Calu3 (cell line): Measurements from ENCODE around the gene DAD1. TPM values are rescaled to one million over a fixed set of nuclear protein-coding genes. Genes with fewer than 3 reads are reported as not detected.

Experiments
- BruUV-seq: library from RNA; stranded (reverse); fragments of 400-500 nt; replicated peaks from 2 replicates; lab custom pipeline; 2021; lab: Mats Ljungman, UMichigan
- CTCF ChIA-PET: fragments of 300-600 bp; sonication (Branson Sonifier 250); formaldehyde crosslinking; loops from one replicate; lab custom pipeline; 2022; ENCODE audit warnings: antibody characterized with exemption; lab: Charles Lee
- DNase-seq: peaks from one replicate; pipeline ENCODE4 v3.0.0; 2022
- H3K27ac Mint-ChIP-seq: one replicate; pipeline ENCODE4 v1.8.0; 2022; ENCODE audit warnings: mixed read lengths; ENCODE audit not compliant: unreplicated experiment
- H3K27me3 Mint-ChIP-seq: one replicate; pipeline ENCODE4 v1.8.0; 2022; ENCODE audit warnings: mixed read lengths; ENCODE audit not compliant: unreplicated experiment
- H3K36me3 Mint-ChIP-seq: one replicate; pipeline ENCODE4 v1.8.0; 2022; ENCODE audit warnings: mild to moderate bottlenecking, moderate library complexity, mixed read lengths; ENCODE audit not compliant: insufficient read depth, unreplicated experiment
- H3K4me1 Mint-ChIP-seq: one replicate; pipeline ENCODE4 v1.8.0; 2022; ENCODE audit warnings: mild to moderate bottlenecking, low read depth, mixed read lengths; ENCODE audit not compliant: unreplicated experiment
- H3K4me3 Mint-ChIP-seq: one replicate; pipeline ENCODE4 v1.8.0; 2022; ENCODE audit warnings: mild to moderate bottlenecking, low read depth, moderate library complexity, mixed read lengths; ENCODE audit not compliant: unreplicated experiment
- H3K9me3 Mint-ChIP-seq: one replicate; pipeline ENCODE4 v1.8.0; 2022; ENCODE audit warnings: low read depth, mixed read lengths; ENCODE audit not compliant: unreplicated experiment
- intact Hi-C: fragments of 100-400 bp; cut with micrococcal nuclease; formaldehyde crosslinking; loops from one replicate; pipeline ENCODE4 v1.10.0; 2022; ENCODE audit not compliant: unreplicated experiment
- total RNA-seq: library from RNA; stranded (reverse); gene quantifications from 2 replicates; pipeline ENCODE4 v1.2.3, GENCODE V29; 2022
- TF ChIP-seq, protein P1 (sequence below): fragments of 200-600 bp; IDR thresholded peaks from one replicate; pipeline ENCODE4 v1.8.0; 2022; ENCODE audit warnings: antibody characterized with exemption; ENCODE audit not compliant: unreplicated experiment

DAD1 gene
- total RNA-seq, 1 experiment from 2014 or later = 197 TPM

DNA sequence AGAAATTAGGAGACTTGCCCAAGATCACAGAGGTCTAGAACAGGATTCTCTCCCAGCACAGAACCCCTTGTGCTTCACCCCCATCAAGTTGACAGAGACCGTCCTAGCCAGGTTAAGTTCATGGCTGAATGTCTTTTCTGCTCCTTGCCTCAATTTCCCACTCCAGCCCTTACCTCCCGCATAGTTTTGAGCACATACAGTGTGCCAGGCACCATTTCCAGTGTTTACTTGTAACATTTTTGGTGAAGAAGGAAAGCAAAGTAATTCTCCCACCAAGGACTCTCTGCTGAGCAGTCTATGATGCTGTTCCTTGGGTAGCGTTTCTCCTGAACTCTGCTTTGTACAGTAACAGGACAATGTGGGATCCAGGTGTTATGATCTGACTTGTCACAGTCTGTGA is 10.3 kb upstream of the DAD1 start:
- H3K4me3 Mint-ChIP-seq = peak overlapping the region; percentile 86
- DNase-seq = no peak
- H3K36me3 Mint-ChIP-seq = peaks cover 16% of the 10 kb centered on the region
- CTCF ChIA-PET = interaction anchor here (0.7 to 2.0 kb wide), 8 partner anchors 8 to 254 kb away, joined by 3 to 20 read pairs (median 4); partner anchors contain the start of genes DAD1 and OR6J1
- TF ChIP-seq, protein P1, sequence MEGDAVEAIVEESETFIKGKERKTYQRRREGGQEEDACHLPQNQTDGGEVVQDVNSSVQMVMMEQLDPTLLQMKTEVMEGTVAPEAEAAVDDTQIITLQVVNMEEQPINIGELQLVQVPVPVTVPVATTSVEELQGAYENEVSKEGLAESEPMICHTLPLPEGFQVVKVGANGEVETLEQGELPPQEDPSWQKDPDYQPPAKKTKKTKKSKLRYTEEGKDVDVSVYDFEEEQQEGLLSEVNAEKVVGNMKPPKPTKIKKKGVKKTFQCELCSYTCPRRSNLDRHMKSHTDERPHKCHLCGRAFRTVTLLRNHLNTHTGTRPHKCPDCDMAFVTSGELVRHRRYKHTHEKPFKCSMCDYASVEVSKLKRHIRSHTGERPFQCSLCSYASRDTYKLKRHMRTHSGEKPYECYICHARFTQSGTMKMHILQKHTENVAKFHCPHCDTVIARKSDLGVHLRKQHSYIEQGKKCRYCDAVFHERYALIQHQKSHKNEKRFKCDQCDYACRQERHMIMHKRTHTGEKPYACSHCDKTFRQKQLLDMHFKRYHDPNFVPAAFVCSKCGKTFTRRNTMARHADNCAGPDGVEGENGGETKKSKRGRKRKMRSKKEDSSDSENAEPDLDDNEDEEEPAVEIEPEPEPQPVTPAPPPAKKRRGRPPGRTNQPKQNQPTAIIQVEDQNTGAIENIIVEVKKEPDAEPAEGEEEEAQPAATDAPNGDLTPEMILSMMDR = no peak
- no TSS peak for BruUV-seq
- peaks cover 24% of the 10 kb centered on the region for H3K4me1 Mint-ChIP-seq
- intact Hi-C loops = no loop called here
- H3K27ac Mint-ChIP-seq = peak overlapping the region; percentile 29
- no peaks in the 10 kb centered on the region for H3K9me3 Mint-ChIP-seq
- H3K27me3 Mint-ChIP-seq = no peaks in the 10 kb centered on the region

DNA sequence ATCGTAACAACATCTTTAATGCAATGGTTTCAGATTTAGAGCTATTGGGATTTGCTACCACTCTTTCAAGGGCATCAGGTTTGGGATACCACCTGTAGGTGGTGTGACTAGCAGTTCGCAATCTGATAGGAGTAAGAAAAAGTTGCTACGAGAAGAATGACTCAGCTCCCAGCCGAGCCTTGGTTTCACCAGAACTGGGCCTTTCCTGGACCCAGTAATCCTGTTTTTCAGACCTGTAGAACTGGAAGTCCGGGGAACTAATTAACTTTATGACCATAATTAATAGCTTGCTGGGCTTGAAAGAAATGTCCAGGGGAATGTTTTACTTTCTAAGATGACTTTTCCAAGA is 9.8 kb upstream of the DAD1 start:
- CTCF ChIA-PET = interaction anchor here (0.5 to 2.0 kb wide), 10 partner anchors 9 to 254 kb away, joined by 3 to 20 read pairs (median 4); partner anchors contain the start of genes DAD1, OR6J1 and OXA1L
- H3K4me1 Mint-ChIP-seq = peaks cover 24% of the 10 kb centered on the region
- TF ChIP-seq, protein P1 = no peak

DNA sequence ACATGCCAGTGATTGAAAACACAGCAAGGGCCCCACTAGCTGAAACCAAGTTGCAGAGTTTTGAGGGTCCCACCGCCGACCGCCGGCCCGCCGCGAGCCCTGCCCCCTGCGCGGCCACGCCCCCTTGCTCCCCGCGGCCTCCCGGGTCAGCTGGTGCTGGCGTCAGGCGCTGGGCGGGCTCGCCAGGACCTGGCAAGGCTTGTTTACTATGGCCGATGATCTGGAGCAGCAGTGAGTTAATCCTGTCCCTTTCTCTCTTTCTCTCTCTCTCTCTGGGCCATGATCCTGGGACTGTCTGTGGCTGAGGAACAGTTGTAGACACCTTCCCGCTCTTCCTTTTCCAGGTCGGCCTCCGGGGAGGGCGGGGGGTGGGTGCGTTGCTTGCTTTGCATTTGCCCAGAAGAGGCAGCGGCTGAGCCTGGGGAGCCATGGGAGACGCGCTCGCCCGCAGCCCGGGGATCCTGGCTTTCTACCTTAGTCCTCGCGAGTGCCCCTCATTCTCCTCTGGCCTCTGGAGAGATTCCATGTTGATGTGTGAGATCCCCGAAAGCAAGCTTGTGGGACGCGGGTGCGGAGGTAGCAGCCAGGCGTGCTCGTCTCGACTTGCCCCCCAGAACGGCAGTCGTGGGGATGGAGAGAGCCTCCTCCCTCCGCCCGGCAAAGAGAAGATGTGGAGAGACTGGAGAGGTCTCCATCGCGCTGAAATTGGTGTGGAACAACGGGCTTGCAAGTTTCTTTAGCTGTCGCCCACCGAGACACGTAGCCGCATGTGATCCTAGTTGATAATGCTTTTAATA is 9.3 kb upstream of the DAD1 start, which contains the start of gene ABHD4:
TSS of gene ABHD4 (plus strand) at position 202 of the 797 bp plus-strand sequence. CDS start at position 209, 7 bp downstream.
- BruUV-seq = TSS peak; percentile 50

More for the DNA sequence above, 9.8 kb upstream of the DAD1 start:
- H3K36me3 Mint-ChIP-seq = peaks cover 16% of the 10 kb centered on the region
- peaks cover under 1% of the 10 kb centered on the region for H3K27me3 Mint-ChIP-seq
- no peaks in the 10 kb centered on the region for H3K9me3 Mint-ChIP-seq
- peak overlapping the region; percentile 86 for H3K4me3 Mint-ChIP-seq
- DNase-seq = peak; percentile 47
- intact Hi-C loops = no loop called here
- BruUV-seq = no TSS peak
- H3K27ac Mint-ChIP-seq = peak overlapping the region; percentile 29

DNA sequence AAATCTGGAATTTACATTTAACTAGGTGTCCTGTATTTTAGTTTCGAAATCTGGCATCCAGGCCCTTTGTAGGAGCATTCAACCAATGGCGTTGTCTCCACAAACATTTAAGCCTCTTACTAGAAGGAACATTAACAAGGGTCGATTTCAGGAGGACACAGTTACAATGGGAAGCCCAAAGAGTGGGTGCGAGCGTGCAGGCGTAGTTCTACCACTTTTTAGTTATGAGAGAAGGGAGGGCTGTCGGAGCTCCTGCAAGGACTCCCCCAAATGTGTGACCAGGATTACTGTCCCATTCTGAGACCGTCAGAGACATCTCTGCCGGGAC is 8.7 kb upstream of the DAD1 start:
- DNase-seq = no peak
- CTCF ChIA-PET = interaction anchor here (0.6 to 2.0 kb wide), 4 partner anchors 8 to 226 kb away, joined by 5 to 20 read pairs (median 11); partner anchors contain the start of gene DAD1
- BruUV-seq = no TSS peak
- intact Hi-C loops = no loop called here
- TF ChIP-seq, protein P1 = no peak
- H3K4me3 Mint-ChIP-seq = peak overlapping the region; percentile 86
- peaks cover 25% of the 10 kb centered on the region for H3K4me1 Mint-ChIP-seq
- peaks cover 12% of the 10 kb centered on the region for H3K27me3 Mint-ChIP-seq
- H3K9me3 Mint-ChIP-seq = no peaks in the 10 kb centered on the region
- H3K36me3 Mint-ChIP-seq = peaks cover 16% of the 10 kb centered on the region
- H3K27ac Mint-ChIP-seq = peak overlapping the region; percentile 29

More for the DNA sequence above, 9.3 kb upstream of the DAD1 start, which contains the start of gene ABHD4:
- CTCF ChIA-PET = interaction anchor here (0.5 to 2.0 kb wide), 10 partner anchors 9 to 255 kb away, joined by 3 to 20 read pairs (median 4); partner anchors contain the start of genes DAD1, OR6J1 and OXA1L
- Mint-ChIP-seq H3K36me3 (peaks cover 16% of the 10 kb centered on the region), H3K4me1 (peaks cover 25% of the 10 kb centered on the region), H3K27me3 (peaks cover 6% of the 10 kb centered on the region), H3K4me3 (peak within 1 kb of the TSS; percentile 86), H3K9me3 (no peaks in the 10 kb centered on the region), H3K27ac (peak within 1 kb of the TSS; percentile 29)
- peak; percentile 74 for DNase-seq
- TF ChIP-seq, protein P1 = no peak
- intact Hi-C loops = no loop called here
